ENCODE measurements around the gene FREY1.

FREY1 gene

DNA sequence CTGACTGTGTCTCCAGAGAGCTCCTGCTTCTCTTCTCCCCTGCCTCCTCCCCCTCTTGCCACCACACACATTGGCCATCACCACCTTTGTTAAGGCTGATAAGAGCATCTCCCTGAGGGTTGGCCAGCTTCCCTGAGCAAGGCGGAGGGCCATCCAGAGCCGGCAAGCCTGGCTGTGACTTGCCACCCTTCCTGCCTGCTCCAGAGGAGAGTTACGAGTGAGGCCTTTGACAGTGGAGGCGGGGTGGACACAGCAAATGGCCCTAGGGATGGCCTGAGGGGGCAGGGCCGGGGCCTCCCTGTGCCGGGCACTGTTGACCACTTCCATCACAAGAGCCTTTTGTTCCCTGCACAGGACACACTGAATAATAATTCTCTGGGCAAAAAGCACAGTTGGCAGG, 5.4 kb downstream of the FREY1 start:
- TF ChIP-seq FOXM1 (IDR thresholded peaks at IDR 0.05; ENCODE audit: borderline replicate concordance, low read depth): no peak
- TF ChIP-seq ZBTB7A (IDR thresholded peaks at IDR 0.05; ENCODE audit: low read depth): no peak

DNA sequence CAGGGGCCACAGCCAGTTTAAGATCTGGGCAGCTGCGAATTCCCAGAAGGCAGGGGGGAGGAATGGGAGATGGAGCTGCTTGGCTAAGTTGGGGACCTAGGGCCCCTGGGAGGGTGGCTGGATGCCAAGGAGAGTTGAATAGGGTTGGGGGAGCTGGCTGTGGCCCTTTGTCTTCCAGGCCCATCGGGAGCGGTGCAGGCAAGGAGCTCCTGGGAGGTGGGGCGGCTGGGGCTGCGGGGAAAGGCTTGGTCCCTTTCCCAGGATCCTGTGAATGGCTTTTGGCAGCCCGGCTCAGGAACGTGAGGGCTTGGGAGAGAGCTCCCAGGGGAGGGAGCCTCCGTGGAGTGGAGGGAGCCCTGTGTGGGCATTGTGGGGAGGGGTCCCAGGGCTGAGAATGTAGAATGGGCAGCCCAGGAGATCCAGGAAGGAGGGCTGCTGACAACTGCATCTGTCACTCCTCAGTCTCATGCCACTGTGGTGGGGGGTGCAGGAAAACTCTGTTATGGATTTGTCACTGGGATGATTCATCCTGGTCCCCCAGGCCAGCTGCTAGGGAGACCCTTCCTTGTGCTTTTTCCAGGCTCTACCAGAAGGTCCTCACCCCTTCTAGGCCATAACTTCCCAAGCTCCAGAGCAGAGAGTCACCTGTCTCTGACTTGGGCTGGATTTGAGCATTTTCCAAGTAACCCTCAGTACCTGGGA, 6.0 kb downstream of the FREY1 start:
- TF ChIP-seq RAD21 (IDR thresholded peaks at IDR 0.05; ENCODE audit: low read depth): no peak
- TF ChIP-seq CREB1 (IDR thresholded peaks at IDR 0.05; ENCODE audit: low read depth): no peak
- TF ChIP-seq TEAD4 (IDR thresholded peaks at IDR 0.05): no peak
- no peak for TF ChIP-seq FOXM1 (IDR thresholded peaks at IDR 0.05; ENCODE audit: borderline replicate concordance, low read depth)
- no peak for TF ChIP-seq TCF12 (IDR thresholded peaks at IDR 0.05; ENCODE audit: low read depth)
- TF ChIP-seq NFIC (IDR thresholded peaks at IDR 0.05): no peak
- TF ChIP-seq, protein P1, sequence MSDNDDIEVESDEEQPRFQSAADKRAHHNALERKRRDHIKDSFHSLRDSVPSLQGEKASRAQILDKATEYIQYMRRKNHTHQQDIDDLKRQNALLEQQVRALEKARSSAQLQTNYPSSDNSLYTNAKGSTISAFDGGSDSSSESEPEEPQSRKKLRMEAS (IDR thresholded peaks at IDR 0.05): no peak
- no peak for TF ChIP-seq CEBPB (IDR thresholded peaks at IDR 0.05)
- no peak for TF ChIP-seq YY1 (IDR thresholded peaks at IDR 0.05; ENCODE audit: low read depth)
- TF ChIP-seq, protein P2, sequence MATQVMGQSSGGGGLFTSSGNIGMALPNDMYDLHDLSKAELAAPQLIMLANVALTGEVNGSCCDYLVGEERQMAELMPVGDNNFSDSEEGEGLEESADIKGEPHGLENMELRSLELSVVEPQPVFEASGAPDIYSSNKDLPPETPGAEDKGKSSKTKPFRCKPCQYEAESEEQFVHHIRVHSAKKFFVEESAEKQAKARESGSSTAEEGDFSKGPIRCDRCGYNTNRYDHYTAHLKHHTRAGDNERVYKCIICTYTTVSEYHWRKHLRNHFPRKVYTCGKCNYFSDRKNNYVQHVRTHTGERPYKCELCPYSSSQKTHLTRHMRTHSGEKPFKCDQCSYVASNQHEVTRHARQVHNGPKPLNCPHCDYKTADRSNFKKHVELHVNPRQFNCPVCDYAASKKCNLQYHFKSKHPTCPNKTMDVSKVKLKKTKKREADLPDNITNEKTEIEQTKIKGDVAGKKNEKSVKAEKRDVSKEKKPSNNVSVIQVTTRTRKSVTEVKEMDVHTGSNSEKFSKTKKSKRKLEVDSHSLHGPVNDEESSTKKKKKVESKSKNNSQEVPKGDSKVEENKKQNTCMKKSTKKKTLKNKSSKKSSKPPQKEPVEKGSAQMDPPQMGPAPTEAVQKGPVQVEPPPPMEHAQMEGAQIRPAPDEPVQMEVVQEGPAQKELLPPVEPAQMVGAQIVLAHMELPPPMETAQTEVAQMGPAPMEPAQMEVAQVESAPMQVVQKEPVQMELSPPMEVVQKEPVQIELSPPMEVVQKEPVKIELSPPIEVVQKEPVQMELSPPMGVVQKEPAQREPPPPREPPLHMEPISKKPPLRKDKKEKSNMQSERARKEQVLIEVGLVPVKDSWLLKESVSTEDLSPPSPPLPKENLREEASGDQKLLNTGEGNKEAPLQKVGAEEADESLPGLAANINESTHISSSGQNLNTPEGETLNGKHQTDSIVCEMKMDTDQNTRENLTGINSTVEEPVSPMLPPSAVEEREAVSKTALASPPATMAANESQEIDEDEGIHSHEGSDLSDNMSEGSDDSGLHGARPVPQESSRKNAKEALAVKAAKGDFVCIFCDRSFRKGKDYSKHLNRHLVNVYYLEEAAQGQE (IDR thresholded peaks at IDR 0.05; ENCODE audit: low read depth): no peak
- TF ChIP-seq ZBTB7A (IDR thresholded peaks at IDR 0.05; ENCODE audit: low read depth): no peak
- TF ChIP-seq TAF1 (IDR thresholded peaks at IDR 0.05; ENCODE audit: low read depth): no peak
- TF ChIP-seq EP300 (IDR thresholded peaks at IDR 0.05; ENCODE audit: borderline replicate concordance): no peak
- TF ChIP-seq, protein P3, sequence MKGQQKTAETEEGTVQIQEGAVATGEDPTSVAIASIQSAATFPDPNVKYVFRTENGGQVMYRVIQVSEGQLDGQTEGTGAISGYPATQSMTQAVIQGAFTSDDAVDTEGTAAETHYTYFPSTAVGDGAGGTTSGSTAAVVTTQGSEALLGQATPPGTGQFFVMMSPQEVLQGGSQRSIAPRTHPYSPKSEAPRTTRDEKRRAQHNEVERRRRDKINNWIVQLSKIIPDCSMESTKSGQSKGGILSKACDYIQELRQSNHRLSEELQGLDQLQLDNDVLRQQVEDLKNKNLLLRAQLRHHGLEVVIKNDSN (IDR thresholded peaks at IDR 0.05): no peak
- TF ChIP-seq EGR1 (IDR thresholded peaks at IDR 0.05): no peak

DNA sequence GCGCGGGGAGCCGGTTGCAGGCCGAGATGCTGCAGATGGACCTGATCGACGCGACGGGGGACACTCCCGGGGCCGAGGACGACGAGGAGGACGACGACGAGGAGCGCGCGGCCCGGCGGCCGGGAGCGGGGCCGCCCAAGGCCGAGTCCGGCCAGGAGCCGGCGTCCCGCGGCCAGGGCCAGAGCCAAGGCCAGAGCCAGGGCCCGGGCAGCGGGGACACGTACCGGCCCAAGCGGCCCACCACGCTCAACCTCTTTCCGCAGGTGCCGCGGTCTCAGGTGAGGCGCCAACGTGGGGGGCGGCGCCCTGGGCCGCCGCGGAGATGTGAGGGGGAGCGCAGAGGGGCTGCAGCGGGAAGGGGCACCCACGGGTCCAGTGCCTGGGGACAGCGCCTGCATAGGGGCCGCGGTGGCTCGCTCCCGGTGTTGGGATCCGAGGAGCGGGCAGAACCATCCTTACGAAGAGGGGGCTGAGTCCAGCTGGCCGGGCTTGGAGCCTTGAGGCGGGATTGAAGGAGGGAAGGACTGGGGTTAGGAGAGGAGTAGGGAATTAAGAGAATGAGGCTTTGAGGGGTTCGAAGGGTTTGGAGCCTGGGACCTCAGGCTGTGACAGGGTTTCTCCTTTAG, 6.8 kb downstream of the FREY1 start:
- 0 out of 2 replicates have a peak, but pooled peaks have one; percentile 25 for TF ChIP-seq ZBTB7A (IDR thresholded peaks at IDR 0.05; ENCODE audit: low read depth)

DNA sequence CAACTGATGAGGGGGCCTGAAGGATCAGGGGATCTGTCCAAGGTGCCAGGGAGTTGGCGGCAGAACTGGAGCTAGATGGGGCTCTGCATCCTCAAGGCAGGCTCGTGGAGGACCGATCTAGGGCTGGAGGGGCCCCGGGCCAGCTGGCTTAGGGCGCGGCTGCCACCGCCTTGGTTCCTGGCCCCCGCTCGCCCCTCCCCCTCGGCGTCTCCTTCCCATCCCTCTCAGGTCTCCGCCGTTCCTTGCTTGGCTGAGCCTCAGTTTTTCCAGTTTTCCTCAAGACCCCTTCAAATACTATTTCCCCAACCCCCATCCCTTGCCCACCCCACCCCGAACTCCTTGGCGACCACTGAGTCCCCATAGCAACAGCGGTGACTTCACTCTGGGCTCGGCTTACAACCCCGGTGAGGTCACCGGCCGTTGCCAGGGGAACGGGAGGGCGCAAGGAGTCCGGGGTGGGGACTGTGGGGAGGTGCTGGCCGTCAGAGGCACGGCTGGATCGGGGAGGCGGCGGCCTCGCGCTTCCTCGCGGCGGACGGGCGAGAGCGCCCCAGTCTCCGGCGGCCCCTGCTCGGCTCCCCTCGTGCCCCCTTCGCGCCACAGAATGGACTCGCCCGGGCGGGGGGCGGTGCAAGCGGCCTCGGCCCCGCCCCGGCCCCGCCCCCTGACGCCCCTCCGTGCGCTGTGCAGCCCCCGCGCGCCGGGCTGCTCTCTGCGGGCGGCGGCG, 7.5 kb downstream of the FREY1 start:
- TF ChIP-seq EP300 (IDR thresholded peaks at IDR 0.05; ENCODE audit: borderline replicate concordance) (no peak), TAF1 (IDR thresholded peaks at IDR 0.05; ENCODE audit: low read depth) (peak; percentile 25; the same call in 1 of the 2 replicates), CEBPB (IDR thresholded peaks at IDR 0.05) (no peak), CREB1 (IDR thresholded peaks at IDR 0.05; ENCODE audit: low read depth) (peak; percentile 75; the same call in 1 of the 2 replicates), ZBTB7A (IDR thresholded peaks at IDR 0.05; ENCODE audit: low read depth) (no peak; the same call in none of the 2 replicates), YY1 (IDR thresholded peaks at IDR 0.05; ENCODE audit: low read depth) (no peak), FOXM1 (IDR thresholded peaks at IDR 0.05; ENCODE audit: borderline replicate concordance, low read depth) (0 out of 2 replicates have a peak, but pooled peaks have one; percentile 44), TEAD4 (IDR thresholded peaks at IDR 0.05) (no peak), TCF12 (IDR thresholded peaks at IDR 0.05; ENCODE audit: low read depth) (peak; percentile 27; the same call in 1 of the 2 replicates), EGR1 (IDR thresholded peaks at IDR 0.05) (0 out of 2 replicates have a peak, but pooled peaks have one; percentile 7), NFIC (IDR thresholded peaks at IDR 0.05) (no peak), RAD21 (IDR thresholded peaks at IDR 0.05; ENCODE audit: low read depth) (no peak)
- TF ChIP-seq, protein P3 (IDR thresholded peaks at IDR 0.05): no peak
- TF ChIP-seq, protein P1 (IDR thresholded peaks at IDR 0.05): peak; percentile 54; the same call in 1 of the 2 replicates
- TF ChIP-seq, protein P2 (IDR thresholded peaks at IDR 0.05; ENCODE audit: low read depth): peak; percentile 86

DNA sequence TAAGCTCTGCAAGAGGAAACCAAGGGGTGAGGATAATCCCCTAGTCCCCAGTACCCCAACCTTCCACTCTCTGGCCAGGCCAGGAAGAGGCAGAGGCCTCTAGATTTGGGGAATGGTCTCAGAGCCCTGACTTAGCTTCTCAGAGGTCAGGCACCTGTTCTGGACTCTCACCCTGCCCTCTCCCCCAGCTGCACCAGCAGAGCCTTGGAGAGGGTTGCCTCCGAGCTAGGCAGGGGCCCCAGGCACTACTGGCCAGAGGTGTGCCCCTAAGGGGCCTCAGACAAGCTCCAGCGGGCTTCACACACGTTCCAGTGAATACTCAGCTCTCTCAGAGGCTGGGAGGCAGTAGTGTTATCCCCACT, 8.0 kb downstream of the FREY1 start:
- TF ChIP-seq EP300 (IDR thresholded peaks at IDR 0.05; ENCODE audit: borderline replicate concordance) (no peak), ZBTB7A (IDR thresholded peaks at IDR 0.05; ENCODE audit: low read depth) (no peak), EGR1 (IDR thresholded peaks at IDR 0.05) (no peak), CREB1 (IDR thresholded peaks at IDR 0.05; ENCODE audit: low read depth) (no peak), FOXM1 (IDR thresholded peaks at IDR 0.05; ENCODE audit: borderline replicate concordance, low read depth) (no peak), TAF1 (IDR thresholded peaks at IDR 0.05; ENCODE audit: low read depth) (no peak), TEAD4 (IDR thresholded peaks at IDR 0.05) (no peak), NFIC (IDR thresholded peaks at IDR 0.05) (no peak), YY1 (IDR thresholded peaks at IDR 0.05; ENCODE audit: low read depth) (no peak), RAD21 (IDR thresholded peaks at IDR 0.05; ENCODE audit: low read depth) (no peak), TCF12 (IDR thresholded peaks at IDR 0.05; ENCODE audit: low read depth) (no peak), CEBPB (IDR thresholded peaks at IDR 0.05) (no peak)
- TF ChIP-seq, protein P1 (IDR thresholded peaks at IDR 0.05): no peak
- TF ChIP-seq, protein P3 (IDR thresholded peaks at IDR 0.05): no peak
- TF ChIP-seq, protein P2 (IDR thresholded peaks at IDR 0.05; ENCODE audit: low read depth): no peak
